Neural cell (in vitro differentiated cells): ENCODE data around the gene PTPRD. TPM values are rescaled to one million over a fixed set of nuclear protein-coding genes. Genes with fewer than 3 reads are reported as not detected.

Experiments
- H2AFZ ChIP-seq: fragments of 200-600, 300-800 bp; sonication (generic), shearing (Covaris generic); 2 replicates; pipeline ENCODE4 v1.6.0; 2014; ENCODE audit warnings: low read depth, mild to moderate bottlenecking, antibody characterized with exemption, low read length, moderate library complexity
- H3F3A ChIP-seq: fragments of 200-600 bp; shearing (Covaris generic); 2 replicates; pipeline ENCODE4 v1.6.1; 2016; ENCODE audit warnings: mild to moderate bottlenecking, moderate library complexity, mixed read lengths, antibody characterized with exemption, low read length; ENCODE audit not compliant: insufficient read depth, poor library complexity, severe bottlenecking
- H3K27ac ChIP-seq: fragments of 200-600, 300-800 bp; sonication (generic), shearing (Covaris generic); 2 replicates; pipeline ENCODE4 v1.5.1; 2014; ENCODE audit warnings: mild to moderate bottlenecking, low read length, moderate library complexity
- H3K27me3 ChIP-seq: fragments of 300-800, 200-600 bp; sonication (generic), shearing (Covaris generic); 2 replicates; pipeline ENCODE4 v1.6.0; 2014; ENCODE audit warnings: mild to moderate bottlenecking, low read depth, low read length, moderate library complexity; ENCODE audit not compliant: insufficient read depth
- H3K36me3 ChIP-seq: fragments of 300-800, 200-600 bp; sonication (generic), shearing (Covaris generic); 2 replicates; pipeline ENCODE4 v1.5.1; 2014; ENCODE audit warnings: mild to moderate bottlenecking, antibody characterized with exemption, low read length, moderate library complexity; ENCODE audit not compliant: insufficient read depth
- H3K4me2 ChIP-seq: fragments of 300-800, 200-600 bp; sonication (generic), shearing (Covaris generic); 2 replicates; pipeline ENCODE4 v1.6.0; 2014; ENCODE audit warnings: mild to moderate bottlenecking, low read length
- H3K4me3 ChIP-seq: fragments of 300-800, 200-600 bp; sonication (generic), shearing (Covaris generic); 2 replicates; pipeline ENCODE4 v1.5.1; 2014; ENCODE audit warnings: mild to moderate bottlenecking, low read length, moderate library complexity
- H3K79me2 ChIP-seq: fragments of 200-600 bp; shearing (Covaris generic); replicated peaks from 2 replicates; pipeline ENCODE4 v1.6.0; 2014; ENCODE audit warnings: mild to moderate bottlenecking, low read length, moderate library complexity; ENCODE audit not compliant: insufficient read depth
- H3K9ac ChIP-seq: fragments of 300-800, 200-600 bp; sonication (generic), shearing (Covaris generic); 2 replicates; pipeline ENCODE4 v1.6.1; 2016; ENCODE audit warnings: mild to moderate bottlenecking, low read length, mixed read lengths
- H3K9me2 ChIP-seq: fragments of 200-600 bp; shearing (Covaris generic); 2 replicates; pipeline ENCODE4 v1.6.1; 2016; ENCODE audit warnings: mild to moderate bottlenecking, low read length, mixed read lengths; ENCODE audit not compliant: insufficient read depth
- H3K9me3 ChIP-seq: fragments of 200-600, 300-800 bp; sonication (generic), shearing (Covaris generic); 2 replicates; pipeline ENCODE4 v1.6.1; 2016; ENCODE audit warnings: mild to moderate bottlenecking, mixed run types, low read length, moderate library complexity, mixed read lengths
- H4K20me1 ChIP-seq: fragments of 200-600 bp; shearing (Covaris generic); 2 replicates; pipeline ENCODE4 v1.6.1; 2016; ENCODE audit warnings: mild to moderate bottlenecking, mixed run types; ENCODE audit not compliant: insufficient read depth
- CTCF ChIP-seq: fragments of 450-650 bp; IDR thresholded peaks from 2 replicates; pipeline ENCODE4 v1.5.1; 2014; ENCODE audit warnings: antibody characterized with exemption, mild to moderate bottlenecking, moderate library complexity; ENCODE audit not compliant: poor library complexity, severe bottlenecking
- EP300 ChIP-seq: fragments of 450-650 bp; conservative IDR thresholded peaks from 2 replicates; pipeline ENCODE4 v1.6.1; 2014; ENCODE audit warnings: antibody characterized with exemption, mild to moderate bottlenecking, moderate library complexity; ENCODE audit not compliant: poor library complexity, severe bottlenecking
- EZH2 ChIP-seq: fragments of 200-600, 300-800 bp; shearing (Covaris generic), sonication (generic); IDR thresholded peaks from 2 replicates; pipeline ENCODE4 v1.6.1; 2014; ENCODE audit warnings: antibody characterized with exemption, low read length, borderline replicate concordance, mild to moderate bottlenecking; ENCODE audit not compliant: insufficient read depth, poor library complexity, severe bottlenecking
- MXI1 ChIP-seq: fragments of 450-650 bp; conservative IDR thresholded peaks from 2 replicates; pipeline ENCODE4 v1.6.1; 2014; ENCODE audit warnings: antibody characterized with exemption, mild to moderate bottlenecking; ENCODE audit not compliant: poor library complexity, severe bottlenecking
- POLR2AphosphoS5 ChIP-seq: IDR thresholded peaks from 2 replicates; pipeline ENCODE4 v1.6.1; 2012
- RAD21 ChIP-seq: fragments of 450-650 bp; conservative IDR thresholded peaks from 2 replicates; pipeline ENCODE4 v1.6.1; 2014; ENCODE audit warnings: antibody characterized with exemption, mild to moderate bottlenecking, moderate library complexity
- REST ChIP-seq: IDR thresholded peaks from 2 replicates; pipeline ENCODE4 v1.6.1; 2012; ENCODE audit warnings: borderline replicate concordance
- SMC3 ChIP-seq: fragments of 450-650 bp; conservative IDR thresholded peaks from 2 replicates; pipeline ENCODE4 v1.6.1; 2014; ENCODE audit warnings: antibody characterized with exemption, mild to moderate bottlenecking, moderate library complexity; ENCODE audit not compliant: poor library complexity
- TAF1 ChIP-seq: IDR thresholded peaks from 2 replicates; pipeline ENCODE4 v1.6.1; 2012; ENCODE audit warnings: low read depth
- polyA plus RNA-seq: library from polyadenylated mRNA; depleted of rRNA; stranded (reverse); fragments of >200 nt; gene quantifications from 2 replicates; pipeline ENCODE4 v1.2.3, GENCODE V29; 2014

The PTPRD gene
- polyA plus RNA-seq, 1 donor from 2014 or later, result 143 TPM

- no peak overlapping the region for H3K4me2 ChIP-seq
- no peak overlapping the region for H3K4me3 ChIP-seq
- no peaks in the 10 kb centered on the region for H4K20me1 ChIP-seq
- no peaks in the 10 kb centered on the region for H3K9me2 ChIP-seq
- no peak overlapping the region for H3K9ac ChIP-seq
- H3F3A ChIP-seq, result no peaks in the 10 kb centered on the region
- H3K27me3 ChIP-seq, result no peaks in the 10 kb centered on the region
- TF ChIP-seq RAD21 (no peak), POLR2AphosphoS5 (no peak), TAF1 (no peak), EP300 (no peak), REST (no peak), MXI1 (no peak), SMC3 (no peak), CTCF (no peak), EZH2 (no peak)
- H3K27ac ChIP-seq, result no peak overlapping the region
- H2AFZ ChIP-seq, result no peak overlapping the region
- no peaks in the 10 kb centered on the region for H3K9me3 ChIP-seq
- H3K36me3 ChIP-seq, result no peaks in the 10 kb centered on the region
- no peaks in the 10 kb centered on the region for H3K79me2 ChIP-seq
These were observed 1696.0 kb downstream of the PTPRD start for GRCh38 chr9:8916771-8917170.

DNA sequence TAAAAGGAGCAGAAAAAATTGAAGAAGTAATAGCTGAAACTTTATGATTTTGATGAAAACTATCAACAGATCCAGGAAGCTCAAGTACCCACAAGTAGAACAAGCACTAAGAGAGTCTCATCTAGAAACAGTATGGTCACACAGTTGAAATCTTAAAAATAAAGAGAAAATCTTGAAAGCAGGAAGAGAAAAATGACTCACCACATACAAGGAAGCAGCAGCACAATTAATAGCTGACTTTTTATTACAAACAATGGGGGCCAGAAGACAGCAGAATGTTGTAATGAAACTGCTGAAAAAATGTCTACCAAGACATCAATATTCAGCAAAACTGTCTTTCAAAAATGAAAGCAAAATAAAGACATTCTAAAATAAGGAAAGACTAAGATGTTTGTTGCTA is 1704.9 kb downstream of the PTPRD start:
- Histone ChIP-seq H4K20me1 (no peaks in the 10 kb centered on the region), H3K79me2 (no peaks in the 10 kb centered on the region), H3K27ac (no peak overlapping the region), H3K9me2 (no peaks in the 10 kb centered on the region), H3K27me3 (no peaks in the 10 kb centered on the region), H3K9me3 (no peaks in the 10 kb centered on the region), H3K4me3 (no peak overlapping the region), H3K9ac (no peak overlapping the region), H3K4me2 (no peak overlapping the region), H3K36me3 (no peaks in the 10 kb centered on the region), H3F3A (no peaks in the 10 kb centered on the region), H2AFZ (no peak overlapping the region)
- no peak for TF ChIP-seq EP300
- TF ChIP-seq TAF1, result no peak
- TF ChIP-seq POLR2AphosphoS5, result no peak
- no peak for TF ChIP-seq SMC3
- TF ChIP-seq CTCF, result no peak
- no peak for TF ChIP-seq MXI1
- no peak for TF ChIP-seq EZH2
- TF ChIP-seq RAD21, result no peak
- no peak for TF ChIP-seq REST
